DND-41 (cell line): ENCODE results near the gene THBS4.

ENCODE experiments used
- ATAC-seq: fragments of 200-7000 bp; cut with Tn5 transposase; 3 replicates; pipeline ENCODE4 v1.9.1; 2021; ENCODE audit warnings: low read depth; ENCODE audit not compliant: insufficient read depth
- DNase-seq: peaks from one replicate; pipeline ENCODE4 v3.0.0-alpha.2; 2020
- H2AFZ ChIP-seq: 2 replicates; pipeline ENCODE4 v1.6.0; 2012; ENCODE audit warnings: low read depth, low read length
- H3K27ac ChIP-seq: 2 replicates; pipeline ENCODE4 v1.5.1; 2012; ENCODE audit warnings: low read length, inconsistent platforms
- H3K27me3 ChIP-seq: fragments of 200-600 bp; sonication (generic); 2 replicates; pipeline ENCODE4 v1.6.0; 2012; ENCODE audit warnings: low read length, mild to moderate bottlenecking, inconsistent platforms; ENCODE audit not compliant: insufficient read depth, poor library complexity
- H3K36me3 ChIP-seq: 2 replicates; pipeline ENCODE4 v1.5.1; 2012; ENCODE audit warnings: low read length, inconsistent platforms; ENCODE audit not compliant: insufficient read depth
- H3K4me1 ChIP-seq: 2 replicates; pipeline ENCODE4 v1.5.1; 2012; ENCODE audit warnings: mild to moderate bottlenecking, low read length; ENCODE audit not compliant: insufficient read depth
- H3K4me2 ChIP-seq: 2 replicates; pipeline ENCODE4 v1.6.0; 2012; ENCODE audit warnings: mild to moderate bottlenecking, moderate library complexity, low read length, inconsistent platforms; ENCODE audit not compliant: insufficient read depth
- H3K4me3 ChIP-seq, 2 experiments: fragments of 200-600 bp in 1 of 2; shearing (Covaris generic) in 1 of 2; 2 replicates each; pipeline ENCODE4 v1.5.1; 2012 to 2016; ENCODE audit warnings: inconsistent platforms in 2 of 2, low read length in 2 of 2, mild to moderate bottlenecking in 2 of 2, low read depth in 1 of 2, moderate library complexity in 1 of 2
- H3K79me2 ChIP-seq: 2 replicates; pipeline ENCODE4 v1.6.0; 2012; ENCODE audit warnings: low read length, inconsistent platforms; ENCODE audit not compliant: insufficient read depth
- H3K9ac ChIP-seq: 2 replicates; pipeline ENCODE4 v1.6.0; 2012; ENCODE audit warnings: low read depth, mild to moderate bottlenecking, inconsistent platforms, low read length, moderate library complexity
- H3K9me3 ChIP-seq: 2 replicates; pipeline ENCODE4 v1.5.1; 2012; ENCODE audit warnings: low read length, moderate library complexity, mild to moderate bottlenecking, inconsistent platforms; ENCODE audit not compliant: insufficient read depth, severe bottlenecking
- H4K20me1 ChIP-seq: 2 replicates; pipeline ENCODE4 v1.6.0; 2012; ENCODE audit warnings: low read length; ENCODE audit not compliant: insufficient read depth
- CTCF ChIP-seq: IDR thresholded peaks from 2 replicates; pipeline ENCODE4 v1.5.1; 2012; ENCODE audit warnings: borderline replicate concordance, low read length, moderate library complexity, mild to moderate bottlenecking; ENCODE audit not compliant: poor library complexity, severe bottlenecking; ENCODE audit errors: extremely low read depth
- EZH2 ChIP-seq: IDR thresholded peaks from 3 replicates; pipeline ENCODE4 v1.6.1; 2012; ENCODE audit warnings: borderline replicate concordance, low read depth, mild to moderate bottlenecking, moderate library complexity, low read length, inconsistent platforms; ENCODE audit not compliant: severe bottlenecking

THBS4 gene

GRCh38 chr5:80048084-80048780 lies 13.1 kb downstream of the THBS4 start:
- Histone ChIP-seq H3K9ac (no peak overlapping the region), H3K4me1 (no peaks in the 10 kb centered on the region), H3K79me2 (no peaks in the 10 kb centered on the region), H3K9me3 (no peaks in the 10 kb centered on the region), H3K4me2 (no peak overlapping the region), H3K36me3 (no peaks in the 10 kb centered on the region), H3K4me3 (no peak overlapping the region), H4K20me1 (no peaks in the 10 kb centered on the region), H2AFZ (no peak overlapping the region), H3K27me3 (no peaks in the 10 kb centered on the region), H3K27ac (no peak overlapping the region)
- TF ChIP-seq EZH2 (no peak), CTCF (no peak)
- DNase-seq, result no peak
- ATAC-seq, result no peak

- H3K27me3 ChIP-seq, result no peaks in the 10 kb centered on the region
- H3K4me3 ChIP-seq, result no peak overlapping the region
- no peaks in the 10 kb centered on the region for H3K36me3 ChIP-seq
- H3K9ac ChIP-seq, result no peak overlapping the region
- H3K27ac ChIP-seq, result no peak overlapping the region
- no peak overlapping the region for H3K4me2 ChIP-seq
- H4K20me1 ChIP-seq, result no peaks in the 10 kb centered on the region
- no peak for DNase-seq
- H2AFZ ChIP-seq, result no peak overlapping the region
- H3K4me1 ChIP-seq, result no peaks in the 10 kb centered on the region
- H3K9me3 ChIP-seq, result no peaks in the 10 kb centered on the region
- no peak for ATAC-seq
- TF ChIP-seq CTCF (no peak), EZH2 (no peak)
- H3K79me2 ChIP-seq, result no peaks in the 10 kb centered on the region
Measured at GRCh38 chr5:80052464-80052863, 17.3 kb downstream of the THBS4 start.

DNA sequence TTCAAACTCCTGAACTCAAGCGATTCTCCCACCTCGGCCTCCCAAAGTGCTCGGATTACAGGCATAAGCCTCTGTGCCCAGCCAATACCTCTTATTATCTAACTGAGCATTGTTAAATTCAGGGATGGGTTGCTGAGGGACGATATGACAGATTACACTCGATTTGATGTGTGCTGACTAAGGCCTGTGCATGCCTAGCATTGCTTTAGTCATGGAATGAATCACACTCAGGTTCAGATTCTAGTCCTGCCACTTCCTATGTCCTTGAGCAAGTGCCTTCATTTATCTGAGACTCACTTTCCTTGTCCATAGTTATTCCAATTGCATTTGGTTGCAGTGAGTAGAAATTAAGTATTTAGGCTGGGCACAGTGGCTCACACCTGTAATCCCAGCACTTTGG lies 19.5 kb downstream of the THBS4 start:
- Histone ChIP-seq H3K4me1 (0 out of 2 replicates have a peak, but pooled peaks cover 2% of the 10 kb centered on the region), H3K36me3 (no peaks in the 10 kb centered on the region), H3K4me3 (no peak overlapping the region), H3K79me2 (no peaks in the 10 kb centered on the region), H4K20me1 (no peaks in the 10 kb centered on the region), H3K27ac (no peak overlapping the region), H2AFZ (no peak overlapping the region), H3K27me3 (no peaks in the 10 kb centered on the region), H3K4me2 (no peak overlapping the region), H3K9ac (no peak overlapping the region), H3K9me3 (no peaks in the 10 kb centered on the region)
- no peak for ATAC-seq
- no peak for DNase-seq
- no peak for TF ChIP-seq EZH2
- no peak for TF ChIP-seq CTCF
